Cardiac fibroblast (primary cell): ENCODE results near the gene DEFB125.

Source experiments
- DNase-seq, 2 donors: peaks; one replicate each; pipeline versions ENCODE4 v3.0.0 to v3.0.0-alpha.2; 2010; ENCODE audit warnings: low read depth in 2 of 2
- H3K4me3 ChIP-seq, 2 donors: replicated peaks in 1 of 2; 1 replicate in 1 of 2; 2 replicates in 1 of 2; pipeline ENCODE4 v1.5.1; 2011; ENCODE audit warnings: low read depth in 2 of 2, low read length in 2 of 2, mild to moderate bottlenecking in 2 of 2, moderate library complexity in 1 of 2
- TF ChIP-seq, protein P1 (sequence below): IDR thresholded peaks from one replicate; pipeline ENCODE4 v1.5.1; 2011; ENCODE audit warnings: low read depth, mild to moderate bottlenecking, low read length, inconsistent platforms

The DEFB125 gene

DNA sequence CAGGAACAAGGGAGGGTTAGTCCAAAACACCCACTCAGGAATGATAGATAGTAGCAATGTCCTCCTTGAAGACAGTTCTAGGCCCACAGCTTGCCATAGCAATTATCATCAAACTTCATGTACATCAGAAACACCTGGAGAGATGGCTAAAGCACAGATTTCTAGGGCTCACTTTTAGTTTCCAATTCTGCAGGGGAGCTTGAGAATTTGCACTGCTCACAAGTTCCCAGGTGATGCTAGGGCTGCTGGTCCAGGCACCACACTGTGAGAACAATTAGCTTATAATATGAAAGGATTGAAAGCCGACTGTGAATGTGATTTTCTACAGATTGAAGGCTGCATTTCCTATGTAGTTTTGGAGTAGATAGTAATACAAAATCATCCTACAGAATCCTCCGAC lies 58.4 kb downstream of the DEFB125 start:
- TF ChIP-seq, protein P1, sequence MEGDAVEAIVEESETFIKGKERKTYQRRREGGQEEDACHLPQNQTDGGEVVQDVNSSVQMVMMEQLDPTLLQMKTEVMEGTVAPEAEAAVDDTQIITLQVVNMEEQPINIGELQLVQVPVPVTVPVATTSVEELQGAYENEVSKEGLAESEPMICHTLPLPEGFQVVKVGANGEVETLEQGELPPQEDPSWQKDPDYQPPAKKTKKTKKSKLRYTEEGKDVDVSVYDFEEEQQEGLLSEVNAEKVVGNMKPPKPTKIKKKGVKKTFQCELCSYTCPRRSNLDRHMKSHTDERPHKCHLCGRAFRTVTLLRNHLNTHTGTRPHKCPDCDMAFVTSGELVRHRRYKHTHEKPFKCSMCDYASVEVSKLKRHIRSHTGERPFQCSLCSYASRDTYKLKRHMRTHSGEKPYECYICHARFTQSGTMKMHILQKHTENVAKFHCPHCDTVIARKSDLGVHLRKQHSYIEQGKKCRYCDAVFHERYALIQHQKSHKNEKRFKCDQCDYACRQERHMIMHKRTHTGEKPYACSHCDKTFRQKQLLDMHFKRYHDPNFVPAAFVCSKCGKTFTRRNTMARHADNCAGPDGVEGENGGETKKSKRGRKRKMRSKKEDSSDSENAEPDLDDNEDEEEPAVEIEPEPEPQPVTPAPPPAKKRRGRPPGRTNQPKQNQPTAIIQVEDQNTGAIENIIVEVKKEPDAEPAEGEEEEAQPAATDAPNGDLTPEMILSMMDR, result no peak
- no peak overlapping the region for H3K4me3 ChIP-seq
- no peak for DNase-seq
